Measurements from ENCODE around the gene P2RY8. TPM values are rescaled to one million over a fixed set of nuclear protein-coding genes. Genes with fewer than 3 reads are reported as not detected.

The P2RY8 gene
- total RNA-seq, 1 donor, result not detected

GRCh38 chrX:1519022-1519497 lies 17.9 kb downstream of the P2RY8 start:
- H4K20me1 ChIP-seq (ENCODE audit: insufficient read depth, low read length), result no peaks in the 10 kb centered on the region
- no peaks in the 10 kb centered on the region for H3K4me1 ChIP-seq (ENCODE audit: insufficient read depth, low read length)
- H3K27ac ChIP-seq (ENCODE audit: low read depth, low read length), result no peak overlapping the region
- H3K9me3 ChIP-seq (ENCODE audit: low read depth, low read length), result no peaks in the 10 kb centered on the region
- H3K36me3 ChIP-seq (ENCODE audit: insufficient read depth, low read length), result no peaks in the 10 kb centered on the region
- H2AFZ ChIP-seq (ENCODE audit: low read length), result no peak overlapping the region
- H3K4me2 ChIP-seq (ENCODE audit: insufficient read depth, low read length), result no peak overlapping the region
- no peak for DNase-seq (ENCODE audit: insufficient read length, low spot score, missing footprints)
- no peak overlapping the region for H3K4me3 ChIP-seq (ENCODE audit: insufficient read depth, low read length)
- H3K27me3 ChIP-seq (ENCODE audit: insufficient read depth, low read length), result no peaks in the 10 kb centered on the region
- no peak for TF ChIP-seq CTCF (IDR thresholded peaks at IDR 0.05; ENCODE audit: extremely low read depth, low read depth, low read length)
- no peaks in the 10 kb centered on the region for H3K79me2 ChIP-seq (ENCODE audit: insufficient read depth, low read length)

- Histone ChIP-seq H3K4me2 (ENCODE audit: insufficient read depth, low read length) (no peak overlapping the region), H3K36me3 (ENCODE audit: insufficient read depth, low read length) (no peaks in the 10 kb centered on the region), H3K4me1 (ENCODE audit: insufficient read depth, low read length) (no peaks in the 10 kb centered on the region), H3K4me3 (ENCODE audit: insufficient read depth, low read length) (no peak overlapping the region), H3K27me3 (ENCODE audit: insufficient read depth, low read length) (no peaks in the 10 kb centered on the region), H4K20me1 (ENCODE audit: insufficient read depth, low read length) (no peaks in the 10 kb centered on the region), H3K27ac (ENCODE audit: low read depth, low read length) (no peak overlapping the region), H3K9me3 (ENCODE audit: low read depth, low read length) (no peaks in the 10 kb centered on the region), H3K79me2 (ENCODE audit: insufficient read depth, low read length) (no peaks in the 10 kb centered on the region), H2AFZ (ENCODE audit: low read length) (no peak overlapping the region)
- TF ChIP-seq CTCF (IDR thresholded peaks at IDR 0.05; ENCODE audit: extremely low read depth, low read depth, low read length), result no peak
- no peak for DNase-seq (ENCODE audit: insufficient read length, low spot score, missing footprints)
Measured at GRCh38 chrX:1518512-1518911, 18.5 kb downstream of the P2RY8 start.

GRCh38 chrX:1516596-1517104 lies 20.3 kb downstream of the P2RY8 start:
- H3K4me3 ChIP-seq (ENCODE audit: insufficient read depth, low read length), result no peak overlapping the region
- no peak for DNase-seq (ENCODE audit: insufficient read length, low spot score, missing footprints)
- no peak overlapping the region for H3K27ac ChIP-seq (ENCODE audit: low read depth, low read length)
- TF ChIP-seq CTCF (IDR thresholded peaks at IDR 0.05; ENCODE audit: extremely low read depth, low read depth, low read length), result no peak
- H3K79me2 ChIP-seq (ENCODE audit: insufficient read depth, low read length), result no peaks in the 10 kb centered on the region
- no peaks in the 10 kb centered on the region for H3K9me3 ChIP-seq (ENCODE audit: low read depth, low read length)
- no peaks in the 10 kb centered on the region for H3K36me3 ChIP-seq (ENCODE audit: insufficient read depth, low read length)
- H4K20me1 ChIP-seq (ENCODE audit: insufficient read depth, low read length), result no peaks in the 10 kb centered on the region
- no peaks in the 10 kb centered on the region for H3K27me3 ChIP-seq (ENCODE audit: insufficient read depth, low read length)
- H3K4me1 ChIP-seq (ENCODE audit: insufficient read depth, low read length), result no peaks in the 10 kb centered on the region
- no peak overlapping the region for H2AFZ ChIP-seq (ENCODE audit: low read length)
- no peak overlapping the region for H3K4me2 ChIP-seq (ENCODE audit: insufficient read depth, low read length)

GRCh38 chrX:1511829-1512228 lies 25.2 kb downstream of the P2RY8 start:
- no peaks in the 10 kb centered on the region for H3K27me3 ChIP-seq (ENCODE audit: insufficient read depth, low read length)
- no peaks in the 10 kb centered on the region for H4K20me1 ChIP-seq (ENCODE audit: insufficient read depth, low read length)
- TF ChIP-seq CTCF (IDR thresholded peaks at IDR 0.05; ENCODE audit: extremely low read depth, low read depth, low read length), result no peak
- no peak overlapping the region for H3K4me2 ChIP-seq (ENCODE audit: insufficient read depth, low read length)
- H3K9me3 ChIP-seq (ENCODE audit: low read depth, low read length), result peaks cover 2% of the 10 kb centered on the region
- no peak overlapping the region for H3K27ac ChIP-seq (ENCODE audit: low read depth, low read length)
- no peak overlapping the region for H3K4me3 ChIP-seq (ENCODE audit: insufficient read depth, low read length)
- no peaks in the 10 kb centered on the region for H3K79me2 ChIP-seq (ENCODE audit: insufficient read depth, low read length)
- no peaks in the 10 kb centered on the region for H3K4me1 ChIP-seq (ENCODE audit: insufficient read depth, low read length)
- DNase-seq (ENCODE audit: insufficient read length, low spot score, missing footprints), result no peak
- no peak overlapping the region for H2AFZ ChIP-seq (ENCODE audit: low read length)
- H3K36me3 ChIP-seq (ENCODE audit: insufficient read depth, low read length), result no peaks in the 10 kb centered on the region
